ENCODE measurements around the gene PRELP.
"Not testable (repeated sequence)": the region's sequence is repeated elsewhere in the genome, so short reads cannot be mapped to it uniquely, and the experiment has no call there.

PRELP gene

DNA sequence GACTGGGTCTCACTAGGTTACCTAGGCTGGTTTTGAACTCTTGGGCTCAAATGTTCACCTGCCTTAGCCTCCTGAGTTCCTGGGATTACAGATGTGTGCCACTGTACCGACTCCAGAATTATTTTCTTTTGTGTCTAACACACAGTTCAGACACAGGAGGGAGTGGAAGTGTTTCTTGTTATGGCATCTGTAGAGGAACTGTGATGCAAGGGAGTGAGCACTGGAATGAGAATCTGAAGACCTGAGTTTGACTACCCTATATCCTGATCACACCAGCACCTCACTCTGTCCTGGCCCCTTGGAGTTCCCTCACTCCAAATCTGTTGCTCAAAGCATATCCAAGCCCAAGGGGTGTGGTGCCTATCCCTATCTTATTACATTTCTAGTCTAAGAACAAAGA, 33.5 kb downstream of the PRELP start:
- Histone ChIP-seq H3K27ac (ENCODE audit: low read length) (peak overlapping the region; percentile 61), H3K27me3 (ENCODE audit: low read depth, low read length) (no peaks in the 10 kb centered on the region), H3K4me3 (ENCODE audit: low read depth in 1 of 2, low read length in 2 of 2) (no peak overlapping the region), H3K4me1 (ENCODE audit: control insufficient read depth in 1 of 2, insufficient read depth in 2 of 2, low read length in 2 of 2) (peaks cover 39 to 51% of the 10 kb centered on the region in 2 donors), H3K9me3 (ENCODE audit: control insufficient read depth in 1 of 2, low read length in 2 of 2) (no peaks in the 10 kb centered on the region), H3K36me3 (ENCODE audit: control insufficient read depth in 1 of 2, insufficient read depth in 2 of 2, low read length in 2 of 2) (peaks cover 0 to 5% of the 10 kb centered on the region in 2 donors)

DNA sequence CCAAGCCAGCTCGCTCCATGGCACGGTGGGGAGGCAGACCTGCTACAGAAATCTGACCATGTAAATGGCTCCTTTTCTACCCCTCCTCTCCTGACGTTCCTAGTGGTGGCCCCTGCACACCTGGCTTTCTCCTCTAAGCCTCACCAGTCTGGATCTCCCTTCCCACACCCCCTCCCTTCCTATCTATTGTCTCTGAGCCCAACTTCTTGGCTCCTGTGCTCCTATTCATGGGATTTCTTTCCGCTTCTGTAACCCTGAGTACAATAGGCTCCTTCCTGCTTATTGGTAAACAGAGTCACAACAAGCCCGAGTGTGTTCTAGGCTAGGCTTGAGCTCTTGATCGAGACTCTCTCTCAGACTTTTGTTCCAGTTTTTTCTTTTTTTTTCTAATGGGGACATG, 35.9 kb downstream of the PRELP start:
- H3K27ac ChIP-seq (ENCODE audit: low read length): peak overlapping the region; percentile 87
- H3K9me3 ChIP-seq (ENCODE audit: control insufficient read depth in 1 of 2, low read length in 2 of 2): no peaks in the 10 kb centered on the region
- peaks cover 34 to 54% of the 10 kb centered on the region in 2 donors for H3K4me1 ChIP-seq (ENCODE audit: control insufficient read depth in 1 of 2, insufficient read depth in 2 of 2, low read length in 2 of 2)
- peaks cover 0 to 5% of the 10 kb centered on the region in 2 donors for H3K36me3 ChIP-seq (ENCODE audit: control insufficient read depth in 1 of 2, insufficient read depth in 2 of 2, low read length in 2 of 2)
- no peak overlapping the region for H3K4me3 ChIP-seq (ENCODE audit: low read depth in 1 of 2, low read length in 2 of 2)
- no peaks in the 10 kb centered on the region for H3K27me3 ChIP-seq (ENCODE audit: low read depth, low read length)

DNA sequence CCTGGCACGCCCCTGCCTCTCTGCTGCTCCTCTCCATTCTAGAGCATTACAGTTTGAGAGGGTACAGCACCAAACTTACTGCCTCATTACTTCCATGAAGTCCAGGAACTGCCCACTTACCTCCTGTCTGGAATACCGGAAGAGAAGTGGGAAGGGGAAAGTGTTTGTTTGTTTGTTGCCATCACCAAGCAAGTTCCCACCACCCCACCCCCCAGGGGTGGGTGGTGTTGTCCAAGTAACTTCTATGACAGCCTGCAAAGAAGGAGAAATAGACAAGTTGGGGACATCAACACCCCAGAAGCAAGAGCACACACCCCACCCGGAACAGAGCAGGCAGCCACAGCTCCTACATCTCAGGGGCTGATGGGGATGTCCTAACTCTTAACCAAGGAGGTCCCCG, 36.3 kb downstream of the PRELP start:
- peaks cover 30 to 53% of the 10 kb centered on the region in 2 donors for H3K4me1 ChIP-seq (ENCODE audit: control insufficient read depth in 1 of 2, insufficient read depth in 2 of 2, low read length in 2 of 2)
- peaks cover 0 to 5% of the 10 kb centered on the region in 2 donors for H3K36me3 ChIP-seq (ENCODE audit: control insufficient read depth in 1 of 2, insufficient read depth in 2 of 2, low read length in 2 of 2)
- no peaks in the 10 kb centered on the region for H3K9me3 ChIP-seq (ENCODE audit: control insufficient read depth in 1 of 2, low read length in 2 of 2)
- H3K27me3 ChIP-seq (ENCODE audit: low read depth, low read length): no peaks in the 10 kb centered on the region
- no peak overlapping the region for H3K4me3 ChIP-seq (ENCODE audit: low read depth in 1 of 2, low read length in 2 of 2)
- peak overlapping the region; percentile 87 for H3K27ac ChIP-seq (ENCODE audit: low read length)

DNA sequence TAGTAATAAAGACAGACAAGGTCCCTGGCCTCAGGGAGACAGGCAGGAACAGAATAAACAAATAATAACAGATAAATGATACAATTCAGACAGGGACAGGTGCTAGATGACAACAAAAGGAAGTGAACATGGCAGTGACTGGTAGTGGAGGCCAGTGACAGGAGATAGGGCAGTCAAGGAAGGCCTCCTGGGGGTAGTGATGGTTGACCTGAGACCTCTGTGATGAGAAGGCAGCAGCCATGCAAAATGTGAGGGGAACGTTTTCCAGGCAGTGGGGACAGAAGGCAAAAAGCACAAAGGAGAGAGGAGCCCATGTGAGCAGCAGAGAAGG, 36.9 kb downstream of the PRELP start:
- no peaks in the 10 kb centered on the region for H3K9me3 ChIP-seq (ENCODE audit: control insufficient read depth in 1 of 2, low read length in 2 of 2)
- peaks cover 25 to 47% of the 10 kb centered on the region in 2 donors for H3K4me1 ChIP-seq (ENCODE audit: control insufficient read depth in 1 of 2, insufficient read depth in 2 of 2, low read length in 2 of 2)
- H3K27ac ChIP-seq (ENCODE audit: low read length): peak overlapping the region; percentile 87
- H3K36me3 ChIP-seq (ENCODE audit: control insufficient read depth in 1 of 2, insufficient read depth in 2 of 2, low read length in 2 of 2): peaks cover 0 to 5% of the 10 kb centered on the region in 2 donors
- H3K4me3 ChIP-seq (ENCODE audit: low read depth in 1 of 2, low read length in 2 of 2): no peak overlapping the region
- H3K27me3 ChIP-seq (ENCODE audit: low read depth, low read length): no peaks in the 10 kb centered on the region

DNA sequence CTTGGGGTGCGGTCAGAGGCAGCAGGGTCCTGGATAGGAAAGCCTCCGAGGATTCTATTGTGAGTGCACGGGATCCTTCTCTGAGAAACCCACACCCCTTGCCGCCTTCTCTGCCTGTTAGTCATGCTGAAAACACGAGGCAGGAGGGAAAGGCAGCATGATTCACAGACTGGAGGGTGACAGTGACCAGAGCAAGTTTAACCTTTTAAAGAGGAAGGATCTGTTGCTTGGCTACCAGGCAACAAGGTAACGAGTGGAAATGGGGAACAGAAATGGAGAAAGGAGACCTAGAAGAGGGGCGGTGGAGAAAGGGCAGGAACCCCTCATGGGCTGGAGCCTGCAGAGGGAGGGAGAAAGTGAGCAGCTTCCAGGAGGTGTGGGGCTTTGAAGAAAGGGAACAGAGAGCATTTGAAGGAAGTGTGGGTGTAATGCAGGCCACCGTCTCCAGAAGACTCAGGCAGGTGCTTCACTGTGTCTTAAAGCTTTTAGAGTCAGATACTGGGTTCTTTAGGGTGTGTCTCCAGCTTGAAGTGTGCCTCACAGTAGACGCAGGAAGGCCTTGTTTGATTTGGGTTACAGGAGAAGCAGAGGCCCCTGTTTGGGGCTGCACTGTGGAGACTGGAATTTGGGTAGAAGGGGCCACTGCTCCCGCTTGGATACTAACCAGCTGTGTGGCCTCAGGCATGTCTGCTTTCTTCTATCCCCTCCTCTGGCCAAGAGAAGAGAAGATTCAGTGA, 37.4 kb downstream of the PRELP start:
- Histone ChIP-seq H3K4me1 (ENCODE audit: control insufficient read depth in 1 of 2, insufficient read depth in 2 of 2, low read length in 2 of 2) (peaks cover 21 to 43% of the 10 kb centered on the region in 2 donors), H3K27ac (ENCODE audit: low read length) (peak overlapping the region; percentile 87), H3K36me3 (ENCODE audit: control insufficient read depth in 1 of 2, insufficient read depth in 2 of 2, low read length in 2 of 2) (peaks cover 0 to 5% of the 10 kb centered on the region in 2 donors), H3K9me3 (ENCODE audit: control insufficient read depth in 1 of 2, low read length in 2 of 2) (no peaks in the 10 kb centered on the region), H3K27me3 (ENCODE audit: low read depth, low read length) (no peaks in the 10 kb centered on the region), H3K4me3 (ENCODE audit: low read depth in 1 of 2, low read length in 2 of 2) (peak overlapping the region in 1 of 2 donors; percentile 31)

DNA sequence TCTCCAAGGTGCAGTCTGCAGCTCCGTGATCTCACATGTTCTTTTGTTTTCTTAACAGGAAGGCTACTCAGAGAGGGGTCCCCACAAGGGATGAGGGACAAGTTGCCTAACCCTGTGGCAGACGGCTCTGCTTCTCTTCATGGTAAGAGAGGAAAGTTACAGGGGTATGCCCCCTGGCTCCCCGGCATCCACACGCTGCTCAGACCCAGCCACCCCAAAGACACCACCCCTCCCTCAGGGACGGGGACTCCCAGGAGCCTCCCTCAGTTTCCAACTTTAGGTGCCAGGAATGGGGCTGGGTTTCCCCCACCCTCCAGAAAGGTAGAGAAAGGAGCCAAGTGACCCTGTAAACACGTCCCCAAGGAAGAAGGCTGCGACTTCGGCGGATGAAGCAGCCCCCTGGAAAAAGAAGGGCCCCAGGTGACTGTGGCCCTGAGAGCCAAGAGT, 38.0 kb downstream of the PRELP start:
- Histone ChIP-seq H3K9me3 (ENCODE audit: control insufficient read depth in 1 of 2, low read length in 2 of 2) (no peaks in the 10 kb centered on the region), H3K4me3 (ENCODE audit: low read depth in 1 of 2, low read length in 2 of 2) (peak overlapping the region in 1 of 2 donors; percentile 31), H3K4me1 (ENCODE audit: control insufficient read depth in 1 of 2, insufficient read depth in 2 of 2, low read length in 2 of 2) (peaks cover 18 to 37% of the 10 kb centered on the region in 2 donors), H3K27me3 (ENCODE audit: low read depth, low read length) (no peaks in the 10 kb centered on the region), H3K36me3 (ENCODE audit: control insufficient read depth in 1 of 2, insufficient read depth in 2 of 2, low read length in 2 of 2) (peaks cover 0 to 5% of the 10 kb centered on the region in 2 donors), H3K27ac (ENCODE audit: low read length) (peak overlapping the region; percentile 87)

DNA sequence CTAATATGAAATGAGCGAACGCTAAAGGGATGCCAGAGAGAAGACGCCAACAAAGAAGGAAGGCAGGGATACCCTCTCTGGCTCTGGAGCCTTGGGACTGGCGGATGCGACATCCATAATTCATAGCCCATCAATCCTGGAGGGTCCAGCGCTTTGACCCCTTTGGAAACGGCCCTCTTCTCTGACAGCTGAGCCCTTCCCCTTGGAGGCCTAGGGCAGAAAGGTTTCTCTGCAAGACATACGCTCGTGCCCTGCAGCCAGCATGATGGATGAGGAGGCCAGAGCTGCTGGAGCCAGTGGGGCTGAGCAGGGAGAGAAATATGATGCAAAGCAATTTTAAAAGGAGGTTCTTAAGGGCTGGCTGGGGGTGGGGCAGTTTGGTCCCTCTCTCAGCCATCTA, 40.6 kb downstream of the PRELP start:
- no peak overlapping the region for H3K4me3 ChIP-seq (ENCODE audit: low read depth in 1 of 2, low read length in 2 of 2)
- peaks cover 15 to 42% of the 10 kb centered on the region in 2 donors for H3K4me1 ChIP-seq (ENCODE audit: control insufficient read depth in 1 of 2, insufficient read depth in 2 of 2, low read length in 2 of 2)
- H3K27ac ChIP-seq (ENCODE audit: low read length): no peak overlapping the region
- H3K27me3 ChIP-seq (ENCODE audit: low read depth, low read length): no peaks in the 10 kb centered on the region
- peaks cover 0 to 5% of the 10 kb centered on the region in 2 donors for H3K36me3 ChIP-seq (ENCODE audit: control insufficient read depth in 1 of 2, insufficient read depth in 2 of 2, low read length in 2 of 2)
- no peaks in the 10 kb centered on the region for H3K9me3 ChIP-seq (ENCODE audit: control insufficient read depth in 1 of 2, low read length in 2 of 2)

DNA sequence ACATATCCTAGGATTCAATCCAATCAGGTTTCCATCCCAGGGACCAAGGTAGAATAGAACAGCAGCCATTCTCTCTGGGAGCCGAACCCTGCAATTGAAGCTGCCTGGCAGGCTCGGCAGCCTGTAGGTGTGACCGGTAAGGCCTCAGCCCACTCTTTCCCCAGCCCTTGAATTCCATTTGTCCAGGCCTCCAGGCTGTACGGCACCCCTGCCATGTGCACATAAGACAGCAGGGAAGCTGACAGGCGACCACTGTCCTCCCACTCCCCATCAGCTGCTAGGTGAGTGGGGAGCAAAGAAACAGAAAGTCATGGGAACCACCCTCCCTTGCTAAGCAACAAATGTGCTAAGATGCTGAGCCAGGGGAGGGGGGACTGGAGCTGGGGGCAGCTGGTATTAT, 41.3 kb downstream of the PRELP start:
- no peaks in the 10 kb centered on the region for H3K27me3 ChIP-seq (ENCODE audit: low read depth, low read length)
- H3K27ac ChIP-seq (ENCODE audit: low read length): no peak overlapping the region
- peaks cover 19 to 43% of the 10 kb centered on the region in 2 donors for H3K4me1 ChIP-seq (ENCODE audit: control insufficient read depth in 1 of 2, insufficient read depth in 2 of 2, low read length in 2 of 2)
- no peaks in the 10 kb centered on the region for H3K9me3 ChIP-seq (ENCODE audit: control insufficient read depth in 1 of 2, low read length in 2 of 2)
- peaks cover 0 to 5% of the 10 kb centered on the region in 2 donors for H3K36me3 ChIP-seq (ENCODE audit: control insufficient read depth in 1 of 2, insufficient read depth in 2 of 2, low read length in 2 of 2)
- no peak overlapping the region for H3K4me3 ChIP-seq (ENCODE audit: low read depth in 1 of 2, low read length in 2 of 2)

DNA sequence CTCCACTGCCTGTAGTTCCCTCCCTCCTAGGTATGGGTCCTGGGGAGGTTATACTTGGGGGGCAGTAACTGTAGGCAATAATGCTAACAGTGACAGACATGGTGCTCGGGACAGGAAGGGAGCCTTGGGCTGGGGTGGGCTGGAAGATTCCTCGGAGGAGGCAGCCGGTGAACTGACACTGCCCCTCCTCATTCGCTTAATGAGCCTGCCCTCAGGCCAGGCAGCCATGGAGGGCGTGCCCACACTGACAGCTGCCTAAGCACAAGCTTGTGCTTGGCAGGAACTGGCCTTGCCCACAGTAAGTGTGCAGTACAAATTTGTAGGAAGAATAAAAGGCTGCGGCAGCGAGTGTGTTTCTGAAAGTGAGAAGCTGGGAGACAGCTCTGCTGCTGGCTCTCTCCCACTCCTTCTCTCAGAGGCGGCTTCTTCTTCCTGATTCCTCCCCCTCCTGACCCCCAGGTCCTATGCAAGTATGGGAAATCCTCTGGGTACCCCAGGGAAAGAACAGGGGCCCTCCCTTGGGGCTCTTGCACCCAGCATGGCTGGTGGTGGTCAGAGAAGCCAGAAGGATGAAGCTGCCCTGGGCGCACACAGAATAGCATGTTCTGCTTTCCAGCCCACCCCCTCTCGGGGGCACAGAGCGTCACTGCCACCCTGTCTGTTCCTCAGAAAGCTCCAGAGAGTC, 42.0 kb downstream of the PRELP start:
- peaks cover 0 to 5% of the 10 kb centered on the region in 2 donors for H3K36me3 ChIP-seq (ENCODE audit: control insufficient read depth in 1 of 2, insufficient read depth in 2 of 2, low read length in 2 of 2)
- H3K4me3 ChIP-seq (ENCODE audit: low read depth in 1 of 2, low read length in 2 of 2): no peak overlapping the region
- no peaks in the 10 kb centered on the region for H3K9me3 ChIP-seq (ENCODE audit: control insufficient read depth in 1 of 2, low read length in 2 of 2)
- no peak overlapping the region for H3K27ac ChIP-seq (ENCODE audit: low read length)
- H3K4me1 ChIP-seq (ENCODE audit: control insufficient read depth in 1 of 2, insufficient read depth in 2 of 2, low read length in 2 of 2): peaks cover 19 to 47% of the 10 kb centered on the region in 2 donors
- H3K27me3 ChIP-seq (ENCODE audit: low read depth, low read length): no peaks in the 10 kb centered on the region

DNA sequence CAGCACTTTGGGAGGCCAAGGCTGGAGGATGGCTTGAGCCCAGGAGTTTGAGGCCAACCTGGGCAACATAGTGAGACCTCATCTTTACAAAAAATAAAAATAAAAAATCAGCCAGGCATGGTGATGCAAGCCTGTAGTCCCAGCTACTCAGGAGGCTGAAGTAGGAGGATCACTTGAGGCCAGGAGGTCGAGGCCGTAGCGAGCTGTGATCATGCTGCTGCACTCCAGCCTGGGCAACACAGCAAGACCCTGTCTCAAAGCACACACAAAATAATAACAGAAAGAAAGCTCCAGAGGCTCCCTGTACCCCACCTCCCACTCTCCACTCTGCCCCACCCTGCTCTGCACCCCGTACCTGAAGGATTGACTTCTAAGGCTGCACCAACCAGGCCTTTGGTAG, 42.5 kb downstream of the PRELP start:
- H3K27ac ChIP-seq (ENCODE audit: low read length); H3K9me3 ChIP-seq (ENCODE audit: control insufficient read depth in 1 of 2, low read length in 2 of 2); H3K36me3 ChIP-seq (ENCODE audit: control insufficient read depth in 1 of 2, insufficient read depth in 2 of 2, low read length in 2 of 2); H3K27me3 ChIP-seq (ENCODE audit: low read depth, low read length); H3K4me3 ChIP-seq (ENCODE audit: low read depth in 1 of 2, low read length in 2 of 2): not testable (repeated sequence)
- H3K4me1 ChIP-seq (ENCODE audit: control insufficient read depth in 1 of 2, insufficient read depth in 2 of 2, low read length in 2 of 2): peaks cover 15 to 44% of the 10 kb centered on the region in 2 donors

DNA sequence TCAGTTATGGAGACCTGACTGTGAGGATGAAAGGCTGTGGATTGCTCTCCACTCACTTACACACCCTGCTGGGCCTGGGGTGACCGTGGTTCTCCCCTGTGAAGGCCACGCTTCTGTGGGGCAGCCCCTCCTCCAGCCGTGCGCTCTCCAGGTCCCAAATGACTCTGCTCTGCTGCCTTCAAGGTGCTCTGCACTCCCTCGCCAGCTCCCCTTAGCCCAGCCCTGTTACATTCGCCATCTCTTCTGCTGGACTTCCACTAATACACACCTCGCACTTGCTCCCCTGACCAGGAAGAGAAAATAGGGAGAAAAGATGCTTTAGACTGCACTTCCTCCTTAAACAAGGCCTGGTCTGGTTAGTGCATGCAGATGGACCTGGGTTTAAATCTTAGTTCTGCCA, 42.9 kb downstream of the PRELP start:
- H3K36me3 ChIP-seq (ENCODE audit: control insufficient read depth in 1 of 2, insufficient read depth in 2 of 2, low read length in 2 of 2): no peaks in the 10 kb centered on the region
- no peaks in the 10 kb centered on the region for H3K27me3 ChIP-seq (ENCODE audit: low read depth, low read length)
- H3K4me3 ChIP-seq (ENCODE audit: low read depth in 1 of 2, low read length in 2 of 2): no peak overlapping the region
- no peak overlapping the region for H3K27ac ChIP-seq (ENCODE audit: low read length)
- peaks cover 11 to 40% of the 10 kb centered on the region in 2 donors for H3K4me1 ChIP-seq (ENCODE audit: control insufficient read depth in 1 of 2, insufficient read depth in 2 of 2, low read length in 2 of 2)
- H3K9me3 ChIP-seq (ENCODE audit: control insufficient read depth in 1 of 2, low read length in 2 of 2): no peaks in the 10 kb centered on the region
